Activated CD4-positive, alpha-beta memory T cell treated with anti-CD3 and anti-CD28 coated beads for 36 hours (primary cell): ENCODE results near the gene LSM8. TPM values are rescaled to one million over a fixed set of nuclear protein-coding genes. Genes with fewer than 3 reads are reported as not detected.

Source experiments
- CTCF ChIA-PET: fragments of 350-600 bp; sonication (Branson Sonifier 250); formaldehyde crosslinking; loops from one replicate; lab custom pipeline; 2021; ENCODE audit warnings: antibody characterized with exemption, inconsistent platforms; lab: Charles Lee
- POLR2A ChIA-PET: fragments of 350-600 bp; sonication (Branson Sonifier 250); formaldehyde crosslinking; loops from one replicate; lab custom pipeline; 2021; ENCODE audit warnings: antibody characterized with exemption; lab: Charles Lee
- DNase-seq: peaks from one replicate; pipeline ENCODE4 v3.0.0-alpha.2; 2020
- H3K27ac Mint-ChIP-seq: one replicate; pipeline ENCODE4 v1.8.0; 2021; ENCODE audit warnings: mixed read lengths
- H3K27me3 Mint-ChIP-seq: one replicate; pipeline ENCODE4 v1.8.0; 2021; ENCODE audit warnings: mixed read lengths
- H3K36me3 Mint-ChIP-seq: one replicate; pipeline ENCODE4 v1.8.0; 2021; ENCODE audit warnings: mixed read lengths
- H3K4me1 Mint-ChIP-seq: one replicate; pipeline ENCODE4 v1.8.0; 2021; ENCODE audit warnings: low read depth, mixed read lengths
- H3K4me3 Mint-ChIP-seq: one replicate; pipeline ENCODE4 v1.8.0; 2021; ENCODE audit warnings: mild to moderate bottlenecking, mixed read lengths
- H3K9me3 Mint-ChIP-seq: one replicate; pipeline ENCODE4 v1.8.0; 2021; ENCODE audit warnings: mixed read lengths
- intact Hi-C: fragments of 100-400 bp; cut with micrococcal nuclease; formaldehyde crosslinking; loops from one replicate; pipeline ENCODE4 v1.15.1; 2023
- total RNA-seq, 2 experiments: library from RNA; stranded (reverse); gene quantifications; one replicate each; pipeline ENCODE4 v1.2.3, GENCODE V29; 2021

The LSM8 gene
- total RNA-seq, 2 experiments from 2014 or later = 39.1 TPM

- Mint-ChIP-seq H3K4me3 (no peak overlapping the region), H3K27me3 (peaks cover 11% of the 10 kb centered on the region), H3K4me1 (no peaks in the 10 kb centered on the region), H3K36me3 (no peaks in the 10 kb centered on the region), H3K27ac (no peak overlapping the region), H3K9me3 (no peaks in the 10 kb centered on the region)
- intact Hi-C loops = no loop called here
- CTCF ChIA-PET = interaction anchor here (0.5 kb wide), 1 partner anchor 106 kb away, joined by 5 read pairs; no protein-coding TSS in a partner anchor
- POLR2A ChIA-PET = no interaction called here
- no peak for DNase-seq
Observed at GRCh38 chr7:118175740-118176139, 8.2 kb upstream of the LSM8 start.

DNA sequence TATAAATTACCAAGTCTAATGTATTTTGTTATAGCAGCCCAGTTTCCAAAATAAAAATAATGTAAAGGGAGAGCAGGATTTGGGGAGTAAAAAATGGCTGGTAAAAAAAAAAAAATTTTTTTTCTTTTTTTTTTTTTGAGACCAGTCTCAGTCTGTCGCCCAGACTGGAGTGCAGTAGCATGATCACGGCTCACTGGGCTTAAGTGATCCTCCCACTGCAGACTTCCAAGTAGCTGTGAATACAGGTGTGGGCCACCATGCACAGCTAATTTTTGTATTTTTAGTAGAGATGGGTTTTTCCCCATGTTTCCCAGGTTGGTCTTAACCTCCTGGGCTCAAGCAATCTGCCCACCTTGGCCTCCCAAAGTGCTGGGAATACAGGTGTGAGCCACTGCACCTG lies 4.8 kb upstream of the LSM8 start:
- peaks cover 2% of the 10 kb centered on the region for H3K27me3 Mint-ChIP-seq
- H3K4me1 Mint-ChIP-seq = peaks cover 10% of the 10 kb centered on the region
- ChIA-PET CTCF (no interaction called here), POLR2A (no interaction called here)
- no peak overlapping the region for H3K4me3 Mint-ChIP-seq
- intact Hi-C loops = no loop called here
- H3K27ac Mint-ChIP-seq = no peak overlapping the region
- no peaks in the 10 kb centered on the region for H3K9me3 Mint-ChIP-seq
- no peak for DNase-seq
- peaks cover 3% of the 10 kb centered on the region for H3K36me3 Mint-ChIP-seq

GRCh38 chr7:118182593-118183427 lies 1.2 kb upstream of the LSM8 start:
- H3K27me3 Mint-ChIP-seq = peaks cover 2% of the 10 kb centered on the region
- no peak for DNase-seq
- intact Hi-C loops = loop anchor here (5.0 to 10.0 kb wide), 2 partner anchors 1231 to 1318 kb away; partner anchors contain the start of genes CAPZA2 and ST7
- POLR2A ChIA-PET = no interaction called here
- H3K36me3 Mint-ChIP-seq = peaks cover 24% of the 10 kb centered on the region
- H3K9me3 Mint-ChIP-seq = no peaks in the 10 kb centered on the region
- H3K4me3 Mint-ChIP-seq = peak overlapping the region; percentile 98
- H3K27ac Mint-ChIP-seq = peak overlapping the region; percentile 99
- peaks cover 33% of the 10 kb centered on the region for H3K4me1 Mint-ChIP-seq
- CTCF ChIA-PET = no interaction called here

DNA sequence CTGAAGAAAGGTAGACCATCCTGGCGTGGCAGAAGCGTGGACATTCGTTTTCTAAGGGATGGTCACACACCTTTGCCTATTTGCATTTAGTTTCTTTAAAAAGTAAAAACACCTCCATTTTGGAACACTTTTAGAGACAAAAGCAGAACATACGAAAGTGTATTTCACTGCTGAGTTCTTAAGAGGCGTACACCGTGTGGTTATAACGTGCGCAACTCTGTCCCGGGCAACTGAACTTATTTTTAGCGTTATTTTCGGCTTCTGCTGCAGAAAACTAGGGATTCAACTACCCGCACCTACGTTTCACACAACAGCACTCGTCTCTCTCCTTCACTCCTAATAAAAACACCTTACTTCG lies 557 bp upstream of the LSM8 start:
- peaks cover 36% of the 10 kb centered on the region for H3K4me1 Mint-ChIP-seq
- H3K36me3 Mint-ChIP-seq = peaks cover 24% of the 10 kb centered on the region
- H3K27me3 Mint-ChIP-seq = peaks cover 2% of the 10 kb centered on the region
- ChIA-PET CTCF (no interaction called here), POLR2A (no interaction called here)
- peak overlapping the region; percentile 98 for H3K4me3 Mint-ChIP-seq
- intact Hi-C loops = loop anchor here (5.0 to 10.0 kb wide), 2 partner anchors 1231 to 1319 kb away; partner anchors contain the start of genes CAPZA2 and ST7
- no peaks in the 10 kb centered on the region for H3K9me3 Mint-ChIP-seq
- peak; percentile 14 for DNase-seq
- H3K27ac Mint-ChIP-seq = peak overlapping the region; percentile 99

- Mint-ChIP-seq H3K9me3 (no peaks in the 10 kb centered on the region), H3K4me1 (peaks cover 36% of the 10 kb centered on the region), H3K36me3 (peaks cover 24% of the 10 kb centered on the region), H3K4me3 (peak overlapping the region; percentile 98), H3K27me3 (peaks cover 2% of the 10 kb centered on the region), H3K27ac (peak overlapping the region; percentile 99)
- intact Hi-C loops = loop anchor here (1.0 to 10.0 kb wide), 3 partner anchors 12 to 1320 kb away; partner anchors contain the start of genes CAPZA2 and ST7
- DNase-seq = no peak
- ChIA-PET POLR2A (no interaction called here), CTCF (no interaction called here)
Observed at GRCh38 chr7:118184565-118184940, 589 bp downstream of the LSM8 start.

GRCh38 chr7:118185163-118185860 lies 1.3 kb downstream of the LSM8 start:
- H3K27ac Mint-ChIP-seq = no peak overlapping the region
- peaks cover 2% of the 10 kb centered on the region for H3K27me3 Mint-ChIP-seq
- CTCF ChIA-PET = no interaction called here
- H3K36me3 Mint-ChIP-seq = peaks cover 25% of the 10 kb centered on the region
- POLR2A ChIA-PET = no interaction called here
- intact Hi-C loops = loop anchor here (10.0 kb wide), 1 partner anchor 1321 kb away; the partner anchor contains the start of gene CAPZA2
- H3K4me1 Mint-ChIP-seq = peaks cover 36% of the 10 kb centered on the region
- no peaks in the 10 kb centered on the region for H3K9me3 Mint-ChIP-seq
- H3K4me3 Mint-ChIP-seq = peak overlapping the region; percentile 98
- no peak for DNase-seq

- ChIA-PET POLR2A (no interaction called here), CTCF (no interaction called here)
- Mint-ChIP-seq H3K27me3 (peaks cover 2% of the 10 kb centered on the region), H3K9me3 (no peaks in the 10 kb centered on the region), H3K4me3 (no peak overlapping the region), H3K27ac (no peak overlapping the region), H3K4me1 (peaks cover 36% of the 10 kb centered on the region), H3K36me3 (peaks cover 25% of the 10 kb centered on the region)
- intact Hi-C loops = loop anchor here (10.0 kb wide), 1 partner anchor 1322 kb away; the partner anchor contains the start of gene CAPZA2
- no peak for DNase-seq
Observed at GRCh38 chr7:118186501-118186900, 2.5 kb downstream of the LSM8 start.

GRCh38 chr7:118194571-118194970 lies 10.6 kb downstream of the LSM8 start:
- H3K4me3 Mint-ChIP-seq = no peak overlapping the region
- no peak for DNase-seq
- ChIA-PET CTCF (interaction anchor here (1.1 to 1.3 kb wide), 2 partner anchors 11 to 48 kb away, joined by 3 to 6 read pairs; no protein-coding TSS in a partner anchor), POLR2A (no interaction called here)
- no peaks in the 10 kb centered on the region for H3K9me3 Mint-ChIP-seq
- H3K27me3 Mint-ChIP-seq = no peaks in the 10 kb centered on the region
- intact Hi-C loops = no loop called here
- peaks cover 9% of the 10 kb centered on the region for H3K36me3 Mint-ChIP-seq
- H3K4me1 Mint-ChIP-seq = peaks cover 3% of the 10 kb centered on the region
- H3K27ac Mint-ChIP-seq = no peak overlapping the region

DNA sequence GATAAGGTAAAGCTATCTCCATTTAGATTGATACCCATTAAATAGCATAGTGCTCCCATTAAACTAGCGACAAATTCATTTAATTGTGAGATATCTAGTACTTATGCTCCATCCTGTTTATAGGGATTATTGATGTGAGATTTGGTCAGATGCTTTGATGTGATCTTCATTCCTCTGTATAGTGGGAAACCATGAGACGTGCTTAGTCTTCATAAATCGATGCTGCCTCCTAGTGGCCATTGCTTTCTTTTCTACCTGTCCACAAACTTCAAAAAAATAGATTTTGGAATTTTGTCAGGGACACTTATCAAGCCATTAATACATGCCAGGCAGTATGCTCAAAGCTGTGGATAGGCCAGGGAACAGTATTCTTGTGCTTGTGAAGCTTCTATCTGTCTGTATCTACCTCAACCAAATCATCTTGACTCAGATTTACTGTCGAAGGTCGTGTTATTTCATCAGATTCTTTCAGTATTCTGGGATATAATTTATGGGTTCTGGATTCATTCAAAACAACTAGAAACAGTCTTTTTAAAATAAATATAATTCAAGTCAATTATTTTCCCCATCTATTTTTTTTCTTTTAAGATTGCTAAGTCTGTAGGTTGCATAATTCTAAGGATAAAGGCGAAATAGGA lies 12.0 kb downstream of the LSM8 start:
- CTCF ChIA-PET = interaction anchor here (0.6 to 1.5 kb wide), 6 partner anchors 10 to 1591 kb away, joined by 3 to 6 read pairs (median 3); no protein-coding TSS in a partner anchor
- no peaks in the 10 kb centered on the region for H3K9me3 Mint-ChIP-seq
- peaks cover 7% of the 10 kb centered on the region for H3K36me3 Mint-ChIP-seq
- no peak overlapping the region for H3K4me3 Mint-ChIP-seq
- intact Hi-C loops = loop anchor here (1.0 kb wide), 1 partner anchor 12 kb away; the partner anchor contains the start of gene LSM8
- H3K27me3 Mint-ChIP-seq = no peaks in the 10 kb centered on the region
- DNase-seq = peak; percentile 46
- no peak overlapping the region for H3K27ac Mint-ChIP-seq
- H3K4me1 Mint-ChIP-seq = peaks cover 3% of the 10 kb centered on the region
- POLR2A ChIA-PET = no interaction called here

DNA sequence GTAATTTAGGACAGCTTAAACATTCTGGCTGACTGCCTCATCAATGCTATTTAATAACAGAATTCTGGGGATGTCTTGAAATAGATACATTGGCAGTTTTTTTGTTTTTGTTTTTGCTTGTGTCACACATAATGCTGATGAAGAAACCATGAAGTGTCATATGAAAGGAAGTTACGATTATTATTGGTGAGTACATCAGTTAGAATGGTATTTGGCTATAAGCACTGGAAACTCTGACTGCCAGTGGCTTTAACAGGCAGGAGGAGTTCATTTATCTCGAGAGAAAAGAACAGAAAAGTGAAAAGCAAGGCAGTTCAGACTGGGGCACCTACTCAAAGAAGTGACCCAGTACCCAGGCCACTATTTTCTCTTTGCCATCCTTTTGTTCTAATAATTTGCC lies 18.1 kb downstream of the LSM8 start:
- POLR2A ChIA-PET = no interaction called here
- CTCF ChIA-PET = no interaction called here
- H3K9me3 Mint-ChIP-seq = no peaks in the 10 kb centered on the region
- H3K27ac Mint-ChIP-seq = no peak overlapping the region
- intact Hi-C loops = no loop called here
- no peak for DNase-seq
- H3K27me3 Mint-ChIP-seq = no peaks in the 10 kb centered on the region
- H3K4me1 Mint-ChIP-seq = no peaks in the 10 kb centered on the region
- no peaks in the 10 kb centered on the region for H3K36me3 Mint-ChIP-seq
- no peak overlapping the region for H3K4me3 Mint-ChIP-seq

DNA sequence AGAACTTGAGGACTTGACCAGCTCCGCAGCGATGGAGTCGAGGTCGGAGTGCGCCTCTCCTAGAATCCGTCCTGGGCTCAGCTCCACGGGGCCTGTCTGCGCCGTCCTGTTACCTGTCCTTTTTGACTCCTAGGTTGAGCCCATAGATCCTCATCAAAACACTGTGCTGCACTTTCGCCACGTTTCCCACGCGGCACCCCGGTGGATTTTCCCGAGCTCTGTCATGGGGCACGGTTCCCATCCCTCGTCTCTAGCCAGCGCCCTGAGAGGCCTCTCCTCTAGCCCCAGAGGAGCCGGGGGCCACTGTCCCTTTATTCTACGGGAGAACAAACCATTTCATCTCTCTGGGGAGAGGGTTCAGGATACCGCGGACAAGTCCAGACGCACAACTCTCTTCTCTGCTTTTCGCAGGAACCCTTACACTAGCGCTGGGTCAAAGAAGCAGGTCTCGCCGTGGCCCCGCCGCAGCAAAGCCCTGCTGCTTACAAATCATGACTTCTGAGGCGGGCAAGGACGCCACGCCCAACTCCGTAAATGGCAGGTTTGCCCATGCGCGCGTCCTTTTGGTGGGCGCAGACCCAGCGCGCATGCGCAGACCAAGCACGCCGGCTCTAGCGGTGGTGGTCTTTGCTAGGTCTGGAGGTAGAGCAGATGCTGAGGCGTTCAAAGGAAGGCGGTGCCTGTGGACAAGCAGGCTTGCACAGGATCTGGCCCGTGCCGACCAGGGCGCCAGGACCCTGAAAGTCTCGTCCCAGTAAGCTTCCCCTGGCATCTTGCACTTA lies 30.3 kb downstream of the LSM8 start:
- intact Hi-C loops = no loop called here
- H3K27me3 Mint-ChIP-seq = peaks cover 22% of the 10 kb centered on the region
- H3K4me1 Mint-ChIP-seq = peaks cover 13% of the 10 kb centered on the region
- peak overlapping the region; percentile 74 for H3K4me3 Mint-ChIP-seq
- DNase-seq = peak; percentile 71
- peak overlapping the region; percentile 52 for H3K27ac Mint-ChIP-seq
- H3K36me3 Mint-ChIP-seq = no peaks in the 10 kb centered on the region
- H3K9me3 Mint-ChIP-seq = no peaks in the 10 kb centered on the region
- POLR2A ChIA-PET = interaction anchor here (0.5 kb wide), 1 partner anchor 428 kb away, joined by 4 read pairs; no protein-coding TSS in a partner anchor
- CTCF ChIA-PET = no interaction called here
